H9 (cell line): ENCODE results near the gene MSI2. TPM values are rescaled to one million over a fixed set of nuclear protein-coding genes. Genes with fewer than 3 reads are reported as not detected.

Experiments used
- DNase-seq: peaks from one replicate; pipeline ENCODE4 v3.0.0-alpha.2; 2017
- H2AFZ ChIP-seq: one replicate; pipeline ENCODE4 v1.6.1; 2013; ENCODE audit warnings: mild to moderate bottlenecking, low read length, control low read depth, moderate library complexity
- H2AK5ac ChIP-seq: 2 replicates; pipeline ENCODE4 v1.6.1; 2013; ENCODE audit warnings: low read length, control low read depth, mixed read lengths; ENCODE audit not compliant: insufficient read length
- H2BK120ac ChIP-seq: one replicate; pipeline ENCODE4 v1.6.1; 2013; ENCODE audit warnings: low read depth, mild to moderate bottlenecking, low read length, control low read depth, inconsistent platforms; ENCODE audit not compliant: poor library complexity, severe bottlenecking
- H2BK12ac ChIP-seq: 2 replicates; pipeline ENCODE4 v1.6.1; 2013; ENCODE audit warnings: low read length, control low read depth, mixed read lengths, low read depth; ENCODE audit not compliant: insufficient read length
- H2BK15ac ChIP-seq: 2 replicates; pipeline ENCODE4 v1.6.1; 2013; ENCODE audit warnings: low read depth, low read length, control low read depth
- H2BK20ac ChIP-seq: one replicate; pipeline ENCODE4 v1.6.1; 2013; ENCODE audit warnings: low read depth, mild to moderate bottlenecking, low read length, control low read depth, inconsistent platforms; ENCODE audit not compliant: poor library complexity, severe bottlenecking
- H2BK5ac ChIP-seq: 2 replicates; pipeline ENCODE4 v1.6.1; 2013; ENCODE audit warnings: low read length, control low read depth, mixed read lengths; ENCODE audit not compliant: insufficient read length
- H3K14ac ChIP-seq: 2 replicates; pipeline ENCODE4 v1.6.1; 2013; ENCODE audit warnings: low read length, control low read depth; ENCODE audit not compliant: insufficient read depth
- H3K18ac ChIP-seq: 2 replicates; pipeline ENCODE4 v1.6.1; 2013; ENCODE audit warnings: low read depth, mild to moderate bottlenecking, mixed read lengths, low read length, control low read depth; ENCODE audit not compliant: insufficient read length
- H3K23ac ChIP-seq: 2 replicates; pipeline ENCODE4 v1.6.1; 2013; ENCODE audit warnings: low read length, control low read depth, mixed read lengths, low read depth; ENCODE audit not compliant: insufficient read length
- H3K23me2 ChIP-seq: 2 replicates; pipeline ENCODE4 v1.6.1; 2013; ENCODE audit warnings: low read depth, mild to moderate bottlenecking, mixed read lengths, low read length, control low read depth; ENCODE audit not compliant: insufficient read length, poor library complexity, severe bottlenecking
- H3K27ac ChIP-seq: 2 replicates; pipeline ENCODE4 v1.5.1; 2013; ENCODE audit warnings: low read length, control low read depth, mixed read lengths, low read depth; ENCODE audit not compliant: insufficient read length
- H3K27me3 ChIP-seq: 2 replicates; pipeline ENCODE4 v1.6.1; 2013; ENCODE audit warnings: low read length, control low read depth, inconsistent platforms; ENCODE audit not compliant: insufficient read depth
- H3K4ac ChIP-seq: 2 replicates; pipeline ENCODE4 v1.6.1; 2013; ENCODE audit warnings: low read depth, mild to moderate bottlenecking, control low read depth, inconsistent platforms, low read length, moderate library complexity
- H3K4me1 ChIP-seq: 2 replicates; pipeline ENCODE4 v1.6.1; 2013; ENCODE audit warnings: low read length, control low read depth, inconsistent platforms; ENCODE audit not compliant: insufficient read depth
- H3K4me2 ChIP-seq: 2 replicates; pipeline ENCODE4 v1.6.1; 2013; ENCODE audit warnings: low read length, control low read depth, mixed read lengths; ENCODE audit not compliant: insufficient read length, insufficient read depth
- H3K56ac ChIP-seq: 2 replicates; pipeline ENCODE4 v1.6.1; 2013; ENCODE audit warnings: low read depth, mild to moderate bottlenecking, mixed read lengths, low read length, control low read depth; ENCODE audit not compliant: insufficient read length
- H3K79me1 ChIP-seq: 2 replicates; pipeline ENCODE4 v1.6.1; 2013; ENCODE audit warnings: low read depth, mild to moderate bottlenecking, moderate library complexity, low read length, control low read depth, inconsistent platforms; ENCODE audit not compliant: insufficient read depth, poor library complexity, severe bottlenecking
- H3K79me2 ChIP-seq: 2 replicates; pipeline ENCODE4 v1.6.1; 2013; ENCODE audit warnings: low read length, control low read depth, inconsistent platforms; ENCODE audit not compliant: insufficient read depth
- H3K9ac ChIP-seq: 2 replicates; pipeline ENCODE4 v1.6.1; 2013; ENCODE audit warnings: low read length, control low read depth, mixed read lengths; ENCODE audit not compliant: insufficient read length; ENCODE audit errors: extremely low read depth
- H3K9me3 ChIP-seq: one replicate; pipeline ENCODE4 v1.6.1; 2013; ENCODE audit warnings: low read depth, low read length, inconsistent platforms; ENCODE audit not compliant: control insufficient read depth
- H3T11ph ChIP-seq: one replicate; pipeline ENCODE4 v1.6.1; 2013; ENCODE audit warnings: mild to moderate bottlenecking, low read length, control low read depth, inconsistent platforms
- H4K20me1 ChIP-seq: one replicate; pipeline ENCODE4 v1.6.1; 2013; ENCODE audit not compliant: control insufficient read depth, insufficient read length, insufficient read depth
- H4K5ac ChIP-seq: 2 replicates; pipeline ENCODE4 v1.6.1; 2013; ENCODE audit warnings: low read depth, mild to moderate bottlenecking, mixed read lengths, low read length, control low read depth; ENCODE audit not compliant: insufficient read length
- H4K8ac ChIP-seq: replicated peaks from 2 replicates; pipeline ENCODE4 v1.6.1; 2013; ENCODE audit warnings: low read length, control low read depth, mixed read lengths, low read depth; ENCODE audit not compliant: insufficient read length
- H4K91ac ChIP-seq: 2 replicates; pipeline ENCODE4 v1.6.1; 2013; ENCODE audit warnings: low read depth, mild to moderate bottlenecking, moderate library complexity, mixed read lengths, low read length, control low read depth; ENCODE audit not compliant: insufficient read length
- H3K27ac Mint-ChIP-seq, 3 experiments: 2 replicates in 2 of 3; 3 replicates in 1 of 3; pipeline ENCODE4 v1.8.0; 2020 to 2021; ENCODE audit warnings: mixed read lengths in 3 of 3, mild to moderate bottlenecking in 1 of 3, moderate library complexity in 1 of 3
- H3K27me3 Mint-ChIP-seq: 2 replicates; pipeline ENCODE4 v1.8.0; 2021; ENCODE audit warnings: low read depth, mild to moderate bottlenecking, moderate library complexity, mixed read lengths
- H3K36me3 Mint-ChIP-seq, 3 experiments: 2 replicates in 2 of 3; 3 replicates in 1 of 3; pipeline ENCODE4 v1.8.0; 2020 to 2021; ENCODE audit warnings: low read depth in 3 of 3, mixed read lengths in 3 of 3; ENCODE audit not compliant: insufficient read depth in 1 of 3
- H3K4me1 Mint-ChIP-seq, 2 experiments: 2 replicates each; pipeline ENCODE4 v1.8.0; 2020; ENCODE audit warnings: mixed read lengths in 2 of 2
- H3K4me3 Mint-ChIP-seq, 2 experiments: 2 replicates in 1 of 2; 3 replicates in 1 of 2; pipeline ENCODE4 v1.8.0; 2020 to 2021; ENCODE audit warnings: mild to moderate bottlenecking in 2 of 2, mixed read lengths in 2 of 2, moderate library complexity in 1 of 2
- H3K9me3 Mint-ChIP-seq, 2 experiments: 2 replicates in 1 of 2; 3 replicates in 1 of 2; pipeline ENCODE4 v1.8.0; 2020; ENCODE audit warnings: mild to moderate bottlenecking in 2 of 2, mixed read lengths in 2 of 2, moderate library complexity in 1 of 2
- CTCF ChIP-seq: fragments of 200-600 bp; sonication (generic); conservative IDR thresholded peaks from 3 replicates; pipeline ENCODE4 v1.8.0; 2021; ENCODE audit warnings: antibody characterized with exemption, mild to moderate bottlenecking
- WGBS: extraction: QIAGEN DNeasy Blood & Tissue Kit; methylation state at CpG from one replicate; pipeline ENCODE4 v1.1.7; 2013; ENCODE audit warnings: missing lambda C conversion rate, low lambda C conversion rate, mixed read lengths; ENCODE audit not compliant: insufficient read length; ENCODE audit errors: extremely low coverage; 5-methylcytosine and 5-hydroxymethylcytosine counted together
- total RNA-seq: library from RNA; stranded (reverse); gene quantifications from 2 replicates; pipeline ENCODE4 v1.2.1, GENCODE V29; 2021

MSI2 gene
- total RNA-seq, 1 experiment from 2014 or later = 98.5 TPM

GRCh38 chr17:57295526-57296023, 39.3 kb downstream of the MSI2 start:
- no peaks in the 10 kb centered on the region for H3K23me2 ChIP-seq
- no peak overlapping the region for H3K4ac ChIP-seq
- H4K91ac ChIP-seq = no peak overlapping the region
- H3K14ac ChIP-seq = no peak overlapping the region
- H3K27ac ChIP-seq = no peak overlapping the region
- no peak overlapping the region for H2BK120ac ChIP-seq
- H3T11ph ChIP-seq = no peak overlapping the region
- DNase-seq = no peak
- no peak overlapping the region for H3K4me3 Mint-ChIP-seq
- H4K8ac ChIP-seq = no peak overlapping the region
- H3K4me2 ChIP-seq = no peak overlapping the region
- H2AK5ac ChIP-seq = no peak overlapping the region
- peaks cover 4% of the 10 kb centered on the region for H3K9me3 ChIP-seq
- H3K27ac Mint-ChIP-seq = no peak overlapping the region
- H2BK20ac ChIP-seq = no peak overlapping the region
- H3K23ac ChIP-seq = no peak overlapping the region
- no peak overlapping the region for H3K18ac ChIP-seq
- no peak overlapping the region for H4K5ac ChIP-seq
- peaks cover 33 to 43% of the 10 kb centered on the region in 2 experiments for H3K4me1 Mint-ChIP-seq
- no peaks in the 10 kb centered on the region; the same call in 1 of the 2 replicates for H3K79me2 ChIP-seq
- H2BK15ac ChIP-seq = no peak overlapping the region
- H3K27me3 Mint-ChIP-seq = no peaks in the 10 kb centered on the region
- no peaks in the 10 kb centered on the region for H4K20me1 ChIP-seq
- H3K27me3 ChIP-seq = no peaks in the 10 kb centered on the region
- peaks cover 10% of the 10 kb centered on the region for H3K4me1 ChIP-seq
- no peak overlapping the region for H2BK12ac ChIP-seq
- H2BK5ac ChIP-seq = no peak overlapping the region
- H3K79me1 ChIP-seq = peaks cover 2% of the 10 kb centered on the region
- H2AFZ ChIP-seq = no peak overlapping the region
- peaks cover 13 to 18% of the 10 kb centered on the region in 2 experiments for H3K9me3 Mint-ChIP-seq
- no peak for TF ChIP-seq CTCF
- no CpG with 5 or more reads among the region's 5 CpGs for WGBS
- H3K36me3 Mint-ChIP-seq = peaks cover 42 to 64% (median 44%) of the 10 kb centered on the region in 3 experiments
- no peak overlapping the region for H3K56ac ChIP-seq
- H3K9ac ChIP-seq = no peak overlapping the region
